ENCODE data around the gene PLSCR2. TPM values are rescaled to one million over a fixed set of nuclear protein-coding genes. Genes with fewer than 3 reads are reported as not detected.

Gene PLSCR2
- total RNA-seq, 1 experiment from 2014 or later = not detected

GRCh38 chr3:146432066-146432465 lies 37.3 kb downstream of the PLSCR2 start:
- Histone ChIP-seq H3K4me3 (ENCODE audit: low read depth, low read length, poor library complexity, severe bottlenecking) (no peak overlapping the region), H3K9me3 (ENCODE audit: low read depth, low read length, poor library complexity, severe bottlenecking) (no peaks in the 10 kb centered on the region), H3K4me1 (ENCODE audit: insufficient read depth, low read length, poor library complexity, severe bottlenecking) (no peaks in the 10 kb centered on the region), H3K27me3 (replicated peaks; ENCODE audit: insufficient read depth, low read depth, low read length, poor library complexity) (no peaks in the 10 kb centered on the region), H3K36me3 (ENCODE audit: insufficient read depth, low read length, poor library complexity, severe bottlenecking) (no peaks in the 10 kb centered on the region), H3K27ac (ENCODE audit: low read depth, low read length, poor library complexity, severe bottlenecking) (no peak overlapping the region)
- TF ChIP-seq EZH2 (IDR thresholded peaks at IDR 0.05; ENCODE audit: borderline replicate concordance, low read depth, low read length, poor library complexity, severe bottlenecking) (no peak), CTCF (conservative IDR thresholded peaks at IDR 0.05; ENCODE audit: low read depth, low read length) (no peak)
- no TSS peak for BruUV-seq (replicated peaks)
- ChIA-PET POLR2A (ENCODE audit: low non-redundant PET) (no interaction called here), CTCF (no interaction called here)
- no peak for DNase-seq (ENCODE audit: low spot score)
- intact Hi-C loops (cut with micrococcal nuclease; ENCODE audit: unreplicated experiment) = no loop called here

- DNase-seq (ENCODE audit: low spot score) = no peak
- Histone ChIP-seq H3K9me3 (ENCODE audit: low read depth, low read length, poor library complexity, severe bottlenecking) (no peaks in the 10 kb centered on the region), H3K27ac (ENCODE audit: low read depth, low read length, poor library complexity, severe bottlenecking) (no peak overlapping the region), H3K4me3 (ENCODE audit: low read depth, low read length, poor library complexity, severe bottlenecking) (no peak overlapping the region), H3K27me3 (replicated peaks; ENCODE audit: insufficient read depth, low read depth, low read length, poor library complexity) (no peaks in the 10 kb centered on the region), H3K36me3 (ENCODE audit: insufficient read depth, low read length, poor library complexity, severe bottlenecking) (no peaks in the 10 kb centered on the region), H3K4me1 (ENCODE audit: insufficient read depth, low read length, poor library complexity, severe bottlenecking) (no peaks in the 10 kb centered on the region)
- BruUV-seq (replicated peaks) = no TSS peak
- intact Hi-C loops (cut with micrococcal nuclease; ENCODE audit: unreplicated experiment) = no loop called here
- TF ChIP-seq EZH2 (IDR thresholded peaks at IDR 0.05; ENCODE audit: borderline replicate concordance, low read depth, low read length, poor library complexity, severe bottlenecking) (no peak), CTCF (conservative IDR thresholded peaks at IDR 0.05; ENCODE audit: low read depth, low read length) (no peak)
- POLR2A ChIA-PET (ENCODE audit: low non-redundant PET) = no interaction called here
- CTCF ChIA-PET = no interaction called here
Measured at GRCh38 chr3:146431240-146431639, 38.1 kb downstream of the PLSCR2 start.

GRCh38 chr3:146425341-146425740 lies 44.0 kb downstream of the PLSCR2 start:
- TF ChIP-seq EZH2 (IDR thresholded peaks at IDR 0.05; ENCODE audit: borderline replicate concordance, low read depth, low read length, poor library complexity, severe bottlenecking) (no peak), CTCF (conservative IDR thresholded peaks at IDR 0.05; ENCODE audit: low read depth, low read length) (no peak)
- POLR2A ChIA-PET (ENCODE audit: low non-redundant PET) = no interaction called here
- CTCF ChIA-PET = no interaction called here

More at GRCh38 chr3:146425341-146425740, 44.0 kb downstream of the PLSCR2 start:
- H3K36me3 ChIP-seq (ENCODE audit: insufficient read depth, low read length, poor library complexity, severe bottlenecking) = no peaks in the 10 kb centered on the region
- BruUV-seq (replicated peaks) = no TSS peak
- H3K27me3 ChIP-seq (replicated peaks; ENCODE audit: insufficient read depth, low read depth, low read length, poor library complexity) = no peaks in the 10 kb centered on the region
- H3K9me3 ChIP-seq (ENCODE audit: low read depth, low read length, poor library complexity, severe bottlenecking) = no peaks in the 10 kb centered on the region
- H3K27ac ChIP-seq (ENCODE audit: low read depth, low read length, poor library complexity, severe bottlenecking) = no peak overlapping the region
- H3K4me1 ChIP-seq (ENCODE audit: insufficient read depth, low read length, poor library complexity, severe bottlenecking) = no peaks in the 10 kb centered on the region
- H3K4me3 ChIP-seq (ENCODE audit: low read depth, low read length, poor library complexity, severe bottlenecking) = no peak overlapping the region
- intact Hi-C loops (cut with micrococcal nuclease; ENCODE audit: unreplicated experiment) = no loop called here
- DNase-seq (ENCODE audit: low spot score) = no peak
